ENCODE measurements around the gene ST6GALNAC6.
"Not testable (repeated sequence)": the region's sequence is repeated elsewhere in the genome, so short reads cannot be mapped to it uniquely, and the experiment has no call there.

The ST6GALNAC6 gene

GRCh38 chr9:127887792-127888191, 11.6 kb downstream of the ST6GALNAC6 start:
- DNase-seq, result no peak

GRCh38 chr9:127886401-127886972, 12.9 kb downstream of the ST6GALNAC6 start:
- no peak for DNase-seq

- DNase-seq, result no peak
These were observed 13.7 kb downstream of the ST6GALNAC6 start for GRCh38 chr9:127885508-127886281.

- DNase-seq, result no peak
These were observed 14.4 kb downstream of the ST6GALNAC6 start for GRCh38 chr9:127884976-127885490.

GRCh38 chr9:127884427-127884911, 14.9 kb downstream of the ST6GALNAC6 start:
- no peak for DNase-seq

- DNase-seq, result no peak
These were observed 15.4 kb downstream of the ST6GALNAC6 start for GRCh38 chr9:127883959-127884358.

- not testable (repeated sequence) for DNase-seq
These were observed 17.7 kb downstream of the ST6GALNAC6 start for GRCh38 chr9:127881715-127882114.

GRCh38 chr9:127880143-127880542, 19.3 kb downstream of the ST6GALNAC6 start:
- no peak for DNase-seq

GRCh38 chr9:127878652-127879390, 20.6 kb downstream of the ST6GALNAC6 start:
- DNase-seq, result no peak

GRCh38 chr9:127878001-127878651, 21.3 kb downstream of the ST6GALNAC6 start:
- no peak for DNase-seq

- no peak for DNase-seq
These were observed 21.8 kb downstream of the ST6GALNAC6 start, which contains the start of gene AK1 for GRCh38 chr9:127877566-127877998. TSS of gene AK1 (minus strand) at chr9:127877675. CDS start at chr9:127874617, 3,058 bp downstream.

- DNase-seq, result no peak
These were observed 22.4 kb downstream of the ST6GALNAC6 start for GRCh38 chr9:127876764-127877562.

- no peak for DNase-seq
These were observed 23.2 kb downstream of the ST6GALNAC6 start for GRCh38 chr9:127876026-127876763.

GRCh38 chr9:127875306-127875966, 24.0 kb downstream of the ST6GALNAC6 start:
- no peak for DNase-seq

- no peak for DNase-seq
These were observed 24.8 kb downstream of the ST6GALNAC6 start for GRCh38 chr9:127874301-127875221.

GRCh38 chr9:127873886-127874285, 25.5 kb downstream of the ST6GALNAC6 start:
- no peak for DNase-seq

- DNase-seq, result no peak
These were observed 26.1 kb downstream of the ST6GALNAC6 start for GRCh38 chr9:127873223-127873691.

- DNase-seq, result no peak
These were observed 26.8 kb downstream of the ST6GALNAC6 start for GRCh38 chr9:127872369-127873222.
